Activated CD8-positive, alpha-beta memory T cell treated with anti-CD3 and anti-CD28 coated beads for 48 hours (primary cell): ENCODE measurements around the gene FARSB.
"Not testable (repeated sequence)": the region's sequence is repeated elsewhere in the genome, so short reads cannot be mapped to it uniquely, and the experiment has no call there.

Experiments used
- DNase-seq, 3 experiments: peaks; one replicate each; pipeline ENCODE4 v3.0.0-alpha.2; 2020; ENCODE audit warnings: low read depth in 2 of 3, low spot score in 2 of 3

Gene FARSB

DNA sequence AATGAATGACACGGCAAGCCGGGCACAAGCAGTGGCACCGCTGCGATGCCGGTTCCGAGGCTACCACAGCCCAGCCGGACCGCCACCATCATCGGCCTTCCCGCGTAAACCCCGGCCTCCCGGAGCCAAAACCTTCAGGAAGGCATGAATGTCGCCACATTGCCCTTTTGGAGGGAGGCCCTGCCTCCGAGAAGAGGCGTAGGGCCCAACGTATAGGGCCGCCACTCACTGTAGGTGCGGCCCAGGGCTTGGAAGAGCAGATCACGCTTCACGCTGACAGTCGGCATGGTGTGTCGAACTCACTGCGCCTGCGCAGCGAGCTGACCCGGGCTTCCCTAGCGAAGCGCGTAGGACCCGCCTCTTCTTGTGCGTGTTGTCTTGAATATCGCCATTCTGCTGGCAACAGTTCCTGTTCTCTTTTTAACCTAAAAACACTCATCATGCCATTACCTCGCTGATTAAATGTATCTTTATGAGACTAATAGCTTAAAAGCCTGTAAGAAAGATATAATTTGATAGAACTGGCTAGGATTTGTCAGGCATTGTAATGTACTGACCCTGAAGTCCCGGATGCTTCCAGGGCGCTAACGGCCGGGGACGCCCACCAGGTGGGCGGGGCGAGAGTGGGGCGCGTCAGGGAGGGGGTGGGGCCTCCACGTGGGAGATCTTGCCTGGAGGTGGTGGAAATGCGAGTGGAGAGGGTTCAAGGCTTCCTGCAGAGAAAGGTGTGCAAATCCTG is at the start of gene FARSB:
TSS of gene FARSB (minus strand) at position 306 of the 739 bp plus-strand sequence. CDS start at position 287, 19 bp downstream.
- peak; percentile 72 to 80 (median 76) for DNase-seq

DNA sequence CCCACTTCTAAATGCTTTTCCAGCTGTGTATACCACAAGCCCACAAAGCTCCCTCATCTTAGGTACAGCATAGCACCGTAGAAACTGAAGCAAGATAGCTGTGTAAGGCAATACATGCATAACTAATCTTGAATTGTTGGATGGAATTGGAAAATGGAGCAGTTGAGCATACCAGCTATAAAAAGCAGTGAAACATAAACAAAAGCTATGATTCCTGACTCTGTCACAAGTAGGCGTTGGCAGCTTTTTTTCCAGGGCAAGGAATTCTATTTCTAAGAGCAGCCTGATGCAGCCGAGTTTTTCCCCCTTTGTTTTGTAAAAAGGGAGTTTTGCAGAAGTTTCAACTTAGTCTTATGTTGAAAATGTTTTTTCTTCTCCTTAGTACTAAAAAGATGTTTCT is 48.0 kb upstream of the FARSB start:
- no peak for DNase-seq

DNA sequence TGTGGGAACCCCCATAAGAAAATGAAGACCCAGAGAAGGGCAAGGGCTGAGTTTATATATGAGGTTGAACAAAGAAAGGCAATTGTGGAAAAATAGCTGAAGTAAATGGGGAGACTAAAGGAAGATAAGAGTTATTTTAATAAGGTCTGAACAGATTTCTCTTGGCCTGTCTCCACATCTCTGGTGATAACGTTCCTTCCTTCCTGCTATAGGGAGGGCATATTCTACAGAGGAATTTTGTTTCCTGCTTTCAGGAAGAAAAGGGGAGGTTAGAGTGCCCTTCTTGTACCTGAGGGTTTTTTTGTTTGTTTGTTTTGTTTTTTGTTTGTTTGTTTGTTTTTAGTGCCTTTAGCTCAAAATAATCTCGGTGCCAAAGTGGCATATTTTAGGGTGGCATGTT is 47.2 kb upstream of the FARSB start:
- DNase-seq = no peak

DNA sequence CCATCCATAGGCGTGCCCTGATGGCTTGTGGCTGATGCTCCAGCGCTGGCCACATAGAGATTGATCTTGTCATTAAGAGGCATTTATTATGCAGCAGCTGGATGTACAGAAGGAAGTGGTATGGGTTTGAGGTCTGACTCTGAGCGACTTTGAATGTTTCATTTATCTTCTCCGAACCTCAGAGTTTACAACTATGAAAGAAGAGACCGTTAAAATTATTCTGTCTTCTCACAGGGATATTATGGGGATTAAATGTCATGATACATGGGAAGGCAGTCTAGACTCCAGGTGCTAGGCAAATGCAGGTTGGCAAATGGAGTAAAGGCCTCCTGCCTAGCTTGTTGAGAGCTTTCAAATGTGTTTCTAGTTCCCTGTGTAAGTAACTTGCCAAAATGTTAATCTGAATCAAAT is 45.8 kb upstream of the FARSB start:
- no peak for DNase-seq

DNA sequence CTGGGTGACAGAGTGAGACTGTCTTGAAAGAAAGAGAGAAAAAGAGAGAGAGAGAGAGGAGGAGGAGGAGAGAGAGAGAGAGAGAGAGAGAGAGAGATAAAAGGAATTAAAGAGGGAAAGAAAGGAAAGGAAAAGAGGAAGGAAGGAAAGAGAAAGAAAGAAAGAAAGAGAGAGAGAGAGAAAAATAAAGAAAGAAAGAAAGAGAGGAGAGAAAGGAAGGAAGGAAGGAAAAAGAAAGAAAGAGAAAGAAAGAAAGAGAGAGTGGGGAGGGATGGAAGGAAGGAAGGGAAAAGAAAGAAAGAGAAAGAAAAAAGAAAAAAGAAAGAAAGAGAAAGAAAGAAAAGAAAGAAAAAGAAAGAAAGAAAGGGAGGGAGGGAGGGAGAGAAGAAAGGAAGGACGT is 45.3 kb upstream of the FARSB start:
- DNase-seq = no peak

DNA sequence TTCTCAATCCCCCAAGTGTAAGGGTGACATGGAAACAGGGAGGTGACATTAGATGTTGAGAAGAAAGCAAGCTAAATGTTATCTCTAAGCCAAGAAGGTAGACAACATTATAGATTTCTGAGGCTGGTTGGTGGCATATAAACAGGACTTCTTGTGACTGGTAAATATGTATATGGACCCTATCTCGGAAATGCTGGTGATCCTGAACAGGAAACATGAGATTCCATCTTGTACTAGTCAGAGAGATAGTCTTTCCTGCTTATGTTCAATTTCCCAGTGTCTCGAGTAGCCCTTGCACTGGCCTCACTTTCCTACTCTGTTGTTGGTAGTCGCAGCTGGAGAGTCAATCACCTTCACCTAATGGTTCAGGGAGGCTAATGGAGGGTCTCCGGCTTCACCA is 42.4 kb upstream of the FARSB start:
- no peak for DNase-seq

DNA sequence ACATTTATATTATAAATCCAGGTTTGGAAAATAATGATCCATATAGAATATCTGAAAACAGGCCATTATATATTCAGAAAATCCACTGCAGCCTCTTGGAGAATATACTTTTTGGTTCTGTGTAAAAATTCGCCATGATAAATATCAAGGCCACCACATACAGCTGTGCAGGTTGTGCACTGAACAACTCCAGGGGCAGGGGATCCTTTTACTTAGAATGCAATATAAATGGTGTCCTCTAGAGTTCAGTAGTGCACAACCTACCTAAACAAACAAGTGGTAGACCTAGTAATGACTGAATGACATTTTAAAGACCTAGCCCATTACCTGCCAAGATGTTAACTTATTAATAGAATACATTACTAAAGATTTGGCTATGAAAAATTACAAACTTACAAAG is 37.9 kb upstream of the FARSB start:
- DNase-seq = no peak

DNA sequence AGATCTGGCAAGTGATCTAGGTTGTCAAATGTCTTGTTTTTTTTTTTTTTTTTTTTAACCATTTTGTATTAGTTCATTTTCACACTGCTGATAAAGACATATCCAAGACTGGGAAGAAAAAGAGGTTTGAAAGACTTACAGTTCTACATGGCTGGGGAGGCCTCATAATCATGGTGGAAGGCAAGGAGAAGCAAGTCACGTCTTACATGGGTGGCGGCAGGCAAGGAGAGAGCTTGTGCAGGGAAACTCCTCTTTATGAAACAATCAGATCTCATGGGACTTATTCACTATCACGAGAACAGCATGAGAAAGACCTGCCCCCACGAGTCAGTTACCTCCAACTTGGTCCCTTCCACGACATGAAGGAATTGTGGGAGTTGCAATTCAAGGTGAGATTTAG is 37.5 kb upstream of the FARSB start:
- DNase-seq = not testable (repeated sequence)

DNA sequence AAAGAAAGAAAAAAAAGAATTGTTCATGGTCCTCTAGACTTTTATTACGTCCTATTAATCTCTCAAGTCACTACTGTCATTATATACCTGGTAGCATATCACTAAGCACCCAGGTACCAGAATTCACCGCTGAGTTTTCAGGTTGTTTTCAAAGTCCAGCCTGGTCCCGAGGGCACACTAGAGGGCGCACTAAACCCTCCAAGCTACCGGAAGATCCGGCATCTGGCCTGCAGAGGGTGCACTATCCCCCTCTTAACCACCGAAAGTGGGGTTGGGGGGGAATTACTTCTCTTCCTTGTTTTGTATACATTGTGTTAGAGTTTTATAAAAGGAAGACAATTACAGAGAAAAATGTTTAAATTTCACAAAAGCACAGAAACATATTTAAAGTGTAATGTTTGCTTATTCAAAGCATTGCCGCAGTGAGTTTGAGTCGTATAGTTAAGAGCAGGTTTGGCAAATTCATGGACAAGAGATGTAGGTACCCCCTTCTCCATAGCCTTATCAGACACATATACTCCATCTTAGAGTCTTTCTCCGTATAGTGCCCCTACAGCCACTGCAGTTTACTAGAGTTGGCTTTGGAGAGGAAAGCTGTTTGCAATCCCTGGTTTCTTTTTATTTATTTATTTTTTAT is 34.8 kb upstream of the FARSB start:
- peak; percentile 23 to 54 (median 32) for DNase-seq

DNA sequence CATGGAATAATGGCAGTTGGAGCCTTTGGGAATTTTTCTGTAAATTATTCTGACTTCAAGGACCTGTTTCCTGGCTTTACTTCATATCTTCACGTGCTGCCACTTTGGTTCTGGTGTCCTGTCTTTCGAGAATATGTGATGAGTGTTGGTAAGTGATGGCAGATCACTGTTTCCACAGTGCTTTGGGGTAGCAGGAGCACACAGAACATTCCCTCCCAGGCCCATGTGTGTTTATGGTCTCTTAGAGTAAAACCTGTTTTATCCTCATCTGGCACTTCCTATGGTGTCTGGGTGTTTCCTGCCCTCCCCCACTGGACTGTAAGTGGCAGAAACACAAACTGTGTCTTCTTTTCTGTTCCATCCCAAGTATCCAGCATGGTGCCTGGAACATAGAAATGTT is 33.4 kb upstream of the FARSB start:
- no peak for DNase-seq

DNA sequence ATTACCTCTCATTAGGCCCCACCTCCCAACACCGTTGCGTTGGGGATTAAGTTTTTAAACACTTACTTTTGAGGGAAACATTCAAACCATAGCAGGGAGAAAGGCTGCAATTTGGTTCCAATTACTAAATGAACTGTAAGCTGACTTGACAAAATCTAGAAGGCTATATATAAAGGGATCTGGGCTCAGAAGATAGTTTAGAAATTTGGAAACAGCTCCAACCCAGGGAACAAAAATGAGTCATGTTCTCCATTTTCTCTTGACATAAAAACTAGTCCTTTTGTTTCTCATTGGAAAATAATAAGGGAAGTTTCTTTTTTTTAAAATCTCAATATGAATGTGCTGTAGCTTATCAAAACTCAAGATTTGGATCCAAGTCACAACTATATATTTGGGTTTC is 33.0 kb upstream of the FARSB start:
- no peak for DNase-seq

DNA sequence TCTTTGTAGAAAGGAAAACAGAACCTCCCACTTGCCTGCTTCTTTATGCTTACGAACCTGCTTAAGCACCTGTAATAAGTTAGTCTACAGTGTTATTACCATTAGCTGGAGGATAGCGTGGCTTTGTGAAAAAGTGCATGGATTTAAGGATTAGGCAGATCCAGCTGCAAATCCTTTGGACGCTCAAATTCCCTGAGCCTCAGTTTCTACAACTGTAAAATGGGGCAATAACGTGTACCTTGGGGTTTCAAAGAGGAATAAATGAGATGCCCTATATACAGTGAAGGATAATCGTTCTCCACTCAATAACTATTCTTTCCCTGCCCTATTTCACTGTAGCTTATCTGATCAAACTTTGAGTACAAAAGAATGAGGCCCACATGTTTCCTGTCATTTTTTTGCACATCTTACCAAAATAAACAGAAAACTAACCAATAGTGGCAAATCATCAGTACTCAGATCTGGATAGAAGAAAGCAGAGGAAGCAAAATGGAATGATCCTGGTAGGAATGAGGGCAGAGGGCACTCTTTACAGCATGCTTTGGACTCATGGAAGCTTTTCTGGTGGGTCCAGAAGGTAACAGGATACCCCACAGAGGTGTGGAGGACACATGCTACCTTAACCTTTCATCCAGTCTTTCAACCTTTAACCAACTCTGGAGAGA is 30.3 kb upstream of the FARSB start:
- no peak for DNase-seq

DNA sequence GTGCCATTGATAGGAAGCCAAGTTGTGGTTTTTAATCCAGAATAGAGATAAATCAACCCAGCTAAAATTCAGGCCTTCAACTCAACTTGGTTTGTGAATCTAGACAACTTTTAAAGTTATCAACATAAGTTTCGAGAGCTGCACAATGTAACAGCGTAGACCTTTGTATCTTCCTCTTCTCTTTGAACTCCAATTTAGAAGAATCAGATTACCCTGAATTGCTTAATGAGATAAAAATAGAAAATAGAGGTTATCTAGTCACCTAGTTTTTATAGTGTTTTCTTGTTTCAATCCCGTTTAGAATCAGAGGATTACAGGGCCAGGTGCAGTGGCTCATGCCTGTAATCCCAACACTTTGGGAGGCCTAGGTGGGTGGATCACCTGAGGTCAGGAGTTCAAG is 27.9 kb upstream of the FARSB start:
- DNase-seq = no peak

DNA sequence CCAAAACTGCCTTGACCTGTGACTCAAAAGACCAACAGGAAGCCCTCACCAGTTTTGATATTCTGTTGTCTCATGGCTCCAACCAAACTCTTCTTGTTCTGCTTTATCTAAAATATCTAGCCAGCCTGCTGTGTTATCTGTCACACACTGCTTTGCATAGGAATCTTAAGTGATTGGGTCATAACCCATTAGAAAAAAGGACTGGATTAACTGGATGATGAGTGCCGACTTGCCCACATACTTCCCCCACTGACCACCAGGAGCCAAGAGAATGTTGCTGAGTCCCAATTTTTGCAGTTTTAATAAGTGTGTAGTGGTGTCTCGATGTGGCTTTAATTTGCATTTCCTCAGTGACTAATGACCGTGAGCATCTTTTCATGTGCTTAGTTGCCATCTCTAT is 22.1 kb upstream of the FARSB start:
- no peak for DNase-seq

DNA sequence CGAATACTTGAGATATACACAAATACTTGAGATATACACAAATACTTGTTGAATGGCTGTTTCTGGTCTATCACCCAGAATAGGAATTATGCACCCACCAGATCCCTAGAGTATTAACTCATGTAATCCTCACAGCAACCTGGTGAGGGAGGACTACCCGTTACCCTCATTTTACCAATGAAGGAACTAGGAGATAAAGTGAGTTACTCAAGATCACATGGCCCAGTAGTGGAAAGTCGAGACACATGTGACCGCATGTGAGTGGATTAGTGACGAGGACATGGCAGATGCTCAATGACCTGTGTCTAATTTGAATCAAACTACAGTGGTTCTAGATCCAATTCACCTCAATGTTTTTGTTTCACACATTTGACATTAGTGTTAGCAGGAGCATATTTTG is 18.0 kb upstream of the FARSB start:
- DNase-seq = no peak

DNA sequence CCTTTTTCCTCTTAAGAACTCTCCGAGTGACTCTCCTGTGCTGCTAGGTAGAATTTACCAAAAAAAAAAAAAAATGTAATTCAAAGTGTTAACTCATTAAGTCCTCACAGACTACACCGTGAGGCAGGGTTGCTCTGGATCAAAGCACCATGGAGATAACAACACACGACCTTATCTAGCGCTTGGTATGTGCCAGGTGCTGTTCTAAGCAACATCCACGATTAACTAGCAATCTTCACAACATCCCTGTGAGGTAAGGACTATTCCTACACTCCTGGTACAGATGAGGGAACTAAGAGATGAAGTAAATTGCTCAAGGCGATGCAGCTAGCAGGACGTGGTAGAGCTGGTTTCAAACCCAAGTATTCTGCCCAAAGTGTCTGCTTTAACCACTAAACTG is 17.4 kb upstream of the FARSB start:
- DNase-seq = no peak

DNA sequence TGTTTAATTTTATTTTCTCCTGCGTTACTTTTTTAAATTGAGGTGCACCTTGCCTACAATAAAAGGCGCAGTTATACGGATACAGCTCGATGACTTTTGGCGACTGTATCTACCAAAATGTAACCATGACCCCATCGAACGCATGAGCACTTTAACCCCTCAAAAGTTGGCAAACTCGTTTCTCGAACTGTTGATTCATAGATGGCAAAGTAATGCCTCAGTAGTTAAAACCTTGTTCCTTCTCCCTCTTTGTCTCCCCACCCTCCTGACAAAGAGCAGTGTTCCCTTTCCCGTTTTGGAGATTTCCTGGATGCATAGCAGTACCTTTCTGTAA is 16.1 kb upstream of the FARSB start:
- DNase-seq = no peak

DNA sequence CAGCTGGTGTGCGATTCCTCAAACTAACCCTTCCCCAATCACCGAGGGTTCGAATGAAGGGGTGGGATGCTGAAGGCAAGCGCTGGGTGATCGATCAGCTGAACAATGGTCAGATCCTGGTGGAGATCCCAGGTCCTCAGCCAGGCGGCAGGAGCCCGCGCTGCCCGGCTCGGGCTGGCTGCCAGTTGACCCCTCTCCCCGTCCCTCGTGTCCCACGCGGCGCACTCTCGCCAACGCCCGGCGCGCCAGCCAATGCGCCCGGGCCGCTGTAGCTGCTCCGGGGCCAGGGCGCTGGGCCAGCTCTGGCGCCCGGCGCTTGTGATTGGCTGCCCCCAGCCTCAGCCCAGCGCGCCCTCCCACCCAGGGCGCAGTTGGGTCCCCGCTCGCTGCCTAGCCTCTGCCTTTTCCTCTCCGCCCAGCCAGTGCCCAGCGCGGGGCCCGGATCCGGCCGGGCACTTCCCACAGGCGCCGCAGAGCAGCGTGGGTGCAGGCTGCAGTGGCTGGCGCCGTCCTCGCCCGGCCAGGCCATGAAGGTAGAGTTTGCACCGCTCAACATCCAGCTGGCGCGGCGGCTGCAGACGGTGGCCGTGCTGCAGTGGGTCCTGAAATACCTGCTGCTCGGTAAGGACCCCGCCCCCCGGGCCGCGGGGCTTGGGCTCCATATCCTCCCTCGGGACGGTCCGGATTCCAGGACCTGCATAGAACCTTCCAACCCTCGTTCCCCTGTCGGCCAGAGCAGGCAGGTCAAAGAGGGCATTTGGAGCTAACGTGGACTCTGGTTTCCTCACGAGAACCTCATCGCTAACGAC is 15.6 kb upstream of the FARSB start, which contains the start of gene MOGAT1:
TSS of gene MOGAT1 (plus strand) at position 400 of the 809 bp plus-strand sequence. CDS start at position 528, 128 bp downstream.
- DNase-seq = no peak

DNA sequence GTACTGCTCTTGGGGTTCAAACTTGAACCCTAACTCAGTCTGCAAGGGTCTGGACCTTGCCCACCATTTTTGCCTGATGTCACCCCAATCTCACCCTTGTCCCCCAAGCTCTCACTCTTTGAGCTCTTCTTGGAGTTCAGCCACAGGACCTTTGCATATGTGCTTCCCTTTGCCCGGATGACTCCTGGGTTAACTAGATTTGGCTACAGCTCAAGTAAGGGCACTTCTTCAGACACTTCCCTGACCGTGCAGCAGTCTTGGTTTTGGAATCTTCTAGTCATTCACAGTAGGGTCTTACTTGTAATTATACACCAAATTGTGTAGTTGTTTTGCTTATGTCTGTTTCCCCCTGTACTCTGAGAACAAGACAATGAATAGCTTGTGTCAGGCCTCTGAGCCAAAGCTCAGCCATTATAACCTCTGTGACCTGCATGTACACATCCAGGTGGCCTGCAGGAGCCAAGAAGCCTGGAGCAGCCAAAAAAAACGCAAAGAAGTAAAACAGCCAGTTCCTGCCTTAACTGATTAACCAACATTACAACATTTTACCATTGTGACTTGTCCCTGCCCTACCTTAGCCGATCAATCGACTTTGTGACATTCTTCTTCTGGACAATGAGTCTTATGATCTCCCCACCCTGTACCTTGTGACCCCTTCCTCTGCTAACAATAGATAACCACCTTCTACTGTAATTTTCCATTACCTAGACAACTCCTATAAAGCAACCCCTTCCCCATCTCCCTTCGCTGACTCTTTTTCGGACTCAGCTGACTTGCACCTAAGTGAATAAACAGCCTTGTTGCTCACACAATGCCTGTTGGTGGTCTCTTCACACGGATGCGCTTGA is 14.5 kb upstream of the FARSB start:
- no peak for DNase-seq

DNA sequence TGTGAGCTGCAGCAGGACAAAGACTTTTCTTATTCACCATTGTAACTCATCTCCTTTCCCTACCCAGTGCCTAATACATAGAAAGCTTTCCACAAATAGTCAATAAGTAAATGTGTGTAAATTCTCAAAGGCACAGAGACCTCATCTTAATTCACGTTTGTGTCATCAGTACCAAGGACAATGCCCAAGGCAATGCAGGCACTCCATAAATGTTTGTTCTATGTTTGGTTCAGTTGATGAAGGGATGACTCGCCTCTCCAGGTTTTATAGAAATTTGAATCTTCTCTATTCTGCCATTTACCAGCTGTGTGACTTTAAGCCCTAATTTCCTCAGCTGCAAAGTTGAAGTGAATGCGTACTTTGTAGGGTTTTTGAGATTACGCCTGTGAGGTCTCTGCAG is 13.5 kb upstream of the FARSB start:
- no peak for DNase-seq
